ENCODE data around the gene CARD9. TPM values are rescaled to one million over a fixed set of nuclear protein-coding genes. Genes with fewer than 3 reads are reported as not detected.

CARD9 gene
- total and polyA plus RNA-seq, 2 of the 8 experiments (the other 6 are each of a cell fraction or from before 2014, with no cell fraction given) = 0.15 to 1.1 TPM

- H2BK120ac ChIP-seq (replicated peaks; ENCODE audit: low read depth, low read length) = no peak overlapping the region
- DNase-seq (ENCODE audit: low read depth in 1 of 2, low spot score in 2 of 2) (no peak), FAIRE-seq (no peak)
- H3K9ac ChIP-seq (replicated peaks in 1 of 4; ENCODE audit: extremely low read depth in 1 of 4, low read depth in 3 of 4, low read length in 3 of 4) = no peak overlapping the region
- no peak for TF ChIP-seq YY1 (IDR thresholded peaks at IDR 0.05; ENCODE audit: low read depth, low read length)
- no peaks in the 10 kb centered on the region for H3K9me3 ChIP-seq (ENCODE audit: insufficient read depth in 2 of 2, low read depth in 1 of 2, low read length in 1 of 2)
- POLR2A ChIA-PET (ENCODE audit: partially characterized antibody) = interaction anchor here (0.8 kb wide), 1 partner anchor 22 kb away, joined by 4 read pairs; the partner anchor contains the start of gene GPSM1
- no peak overlapping the region for H3K18ac ChIP-seq (ENCODE audit: extremely low read depth, low read length)
- no peak overlapping the region for H2BK5ac ChIP-seq (ENCODE audit: low read depth, low read length)
- no peak overlapping the region for H3K4ac ChIP-seq (replicated peaks; ENCODE audit: insufficient read length, low read depth, low read length)
- H4K5ac ChIP-seq (ENCODE audit: insufficient read length, low read depth, low read length) = no peak overlapping the region
- no peak overlapping the region for H3K4me2 ChIP-seq (ENCODE audit: insufficient read depth in 1 of 2, low read depth in 2 of 2, low read length in 2 of 2)
- no peaks in the 10 kb centered on the region for H4K20me1 ChIP-seq (replicated peaks in 1 of 2; ENCODE audit: control insufficient read depth in 1 of 2, insufficient read depth in 2 of 2, low read length in 2 of 2)
- H3K4me3 ChIP-seq (ENCODE audit: extremely low read depth in 1 of 4, insufficient read depth in 2 of 4, low read depth in 3 of 4, low read length in 4 of 4) = no peak overlapping the region
- H3K79me2 ChIP-seq (ENCODE audit: control insufficient read depth in 1 of 2, insufficient read depth in 2 of 2, low read length in 2 of 2) = no peaks in the 10 kb centered on the region
- no peak overlapping the region for H3K23ac ChIP-seq (ENCODE audit: insufficient read length)
- H2AFZ ChIP-seq (ENCODE audit: low read length) = no peak overlapping the region
- no peak overlapping the region for H2BK20ac ChIP-seq (ENCODE audit: low read length)
- no peak overlapping the region for H3K14ac ChIP-seq (ENCODE audit: insufficient read length)
- no peak overlapping the region for H3K56ac ChIP-seq (replicated peaks; ENCODE audit: insufficient read length, low read depth, low read length)
- H2BK15ac ChIP-seq (ENCODE audit: low read length) = no peak overlapping the region
- H3K27ac ChIP-seq (ENCODE audit: low read depth, low read length) = no peak overlapping the region
- no peak overlapping the region for H2BK12ac ChIP-seq (ENCODE audit: low read depth, low read length)
- H3K27me3 ChIP-seq (replicated peaks in 1 of 4; ENCODE audit: control insufficient read depth in 3 of 4, extremely low read depth in 1 of 4, insufficient read depth in 3 of 4, low read length in 3 of 4) = no peaks in the 10 kb centered on the region; a peak in 2 of 7 replicates
- H3K23me2 ChIP-seq (ENCODE audit: low read depth, low read length) = no peaks in the 10 kb centered on the region
- CTCF ChIA-PET (ENCODE audit: partially characterized antibody) = interaction anchor here (1.0 to 7.9 kb wide), 2 partner anchors 14 to 322 kb away, joined by 3 to 80 read pairs; partner anchors contain the start of gene DNLZ
- 95% methylated on average over 24 of the region's 24 CpGs; no CpG with 5 or more reads in 1 of the 2 experiments for WGBS, 2 experiments (ENCODE audit: extremely low coverage in 1 of 2, insufficient coverage in 1 of 2, insufficient read length in 1 of 2, insufficient replicate concordance in 2 of 2, low coverage in 1 of 2, low lambda C conversion rate in 2 of 2, missing lambda C conversion rate in 1 of 2)
- peaks cover 0 to 9% (median 2%) of the 10 kb centered on the region in 4 experiments; a peak in 4 of 7 replicates for H3K4me1 ChIP-seq (replicated peaks in 1 of 4; ENCODE audit: control insufficient read depth in 3 of 4, insufficient read depth in 4 of 4, low read length in 3 of 4)
- peak overlapping the region; percentile 68 for H4K8ac ChIP-seq (ENCODE audit: extremely low read depth, insufficient read depth, low read length)
- no peaks in the 10 kb centered on the region for H3K79me1 ChIP-seq (ENCODE audit: low read depth, low read length)
- no peak overlapping the region for H4K91ac ChIP-seq (replicated peaks; ENCODE audit: insufficient read length, low read length)
- H2AK5ac ChIP-seq (ENCODE audit: low read depth, low read length) = no peak overlapping the region
- no peaks in the 10 kb centered on the region for H3K36me3 ChIP-seq (ENCODE audit: control insufficient read depth in 2 of 4, insufficient read depth in 4 of 4, low read length in 3 of 4)
These were observed 23.9 kb downstream of the CARD9 start for GRCh38 chr9:136349546-136349945.
